Heart left ventricle (tissue), 16 donors: ENCODE data around the gene PIGS. TPM values are rescaled to one million over a fixed set of nuclear protein-coding genes. Genes with fewer than 3 reads are reported as not detected.

Source experiments
- ATAC-seq, 4 donors: fragments of 200-7000 bp; cut with Tn5 transposase; one replicate each; pipeline ENCODE4 v1.9.1; 2020 to 2022; ENCODE audit warnings: moderate library complexity in 4 of 4, mild to moderate bottlenecking in 3 of 4, moderate number of reproducible peaks in 1 of 4
- DNase-seq, 5 donors: peaks; one replicate each; pipeline ENCODE4 v3.0.0-alpha.2; 2020
- H3K27ac ChIP-seq, 12 donors: fragments of 200-600 bp; sonication (generic) in 4 of 12; one replicate each; pipeline versions ENCODE4 v1.5.0 to v1.8.0; 2016 to 2022; ENCODE audit warnings: mild to moderate bottlenecking in 2 of 12
- H3K27me3 ChIP-seq, 9 donors: fragments of 200-600 bp; sonication (generic) in 2 of 9; one replicate each; pipeline versions ENCODE4 v1.5.1 to v1.8.0; 2016 to 2022; ENCODE audit warnings: mild to moderate bottlenecking in 3 of 9
- H3K36me3 ChIP-seq, 9 donors: fragments of 200-600 bp; sonication (generic) in 2 of 9; one replicate each; pipeline versions ENCODE4 v1.5.0 to v1.8.0; 2018 to 2022; ENCODE audit warnings: mild to moderate bottlenecking in 2 of 9
- H3K4me1 ChIP-seq, 12 donors: fragments of 200-600 bp; sonication (generic) in 4 of 12; one replicate each; pipeline versions ENCODE4 v1.5.0 to v1.8.0; 2016 to 2022; ENCODE audit warnings: mild to moderate bottlenecking in 3 of 12
- H3K4me3 ChIP-seq, 12 donors: fragments of 200-600 bp; sonication (generic) in 4 of 12; one replicate each; pipeline versions ENCODE4 v1.5.0 to v1.8.0; 2017 to 2022; ENCODE audit warnings: mild to moderate bottlenecking in 9 of 12, moderate library complexity in 4 of 12
- H3K9me3 ChIP-seq, 12 donors: fragments of 200-600 bp; sonication (generic) in 4 of 12; one replicate each; pipeline versions ENCODE4 v1.5.0 to v1.8.0; 2016 to 2022; ENCODE audit warnings: mild to moderate bottlenecking in 1 of 12
- CTCF ChIP-seq, 12 donors: fragments of 200-600 bp; sonication (generic) in 4 of 12; IDR thresholded peaks; one replicate each; pipeline versions ENCODE4 v1.5.0 to v1.8.0; 2018 to 2022; ENCODE audit warnings: antibody characterized with exemption in 12 of 12, mild to moderate bottlenecking in 5 of 12
- POLR2A ChIP-seq, 2 donors: fragments of 450-650 bp; IDR thresholded peaks; one replicate each; pipeline ENCODE4 v1.6.1; 2017; ENCODE audit warnings: antibody characterized with exemption in 2 of 2, mild to moderate bottlenecking in 2 of 2, moderate library complexity in 2 of 2
- WGBS, 4 donors: extraction: QIAGEN DNeasy Blood & Tissue Kit in 2 of 4; methylation state at CpG; one replicate each; pipeline versions ENCODE4 v1.1.5 to v1.1.7; 2013 to 2018; 5-methylcytosine and 5-hydroxymethylcytosine counted together
- intact Hi-C, 10 donors: fragments of 100-400 bp; cut with DNase I; formaldehyde crosslinking; loops; one replicate each; pipeline versions ENCODE4 v1.11.1 to v1.14.2; 2022
- polyA plus RNA-seq, 2 donors: library from polyadenylated mRNA; stranded (reverse); fragments of 200-250 nt; gene quantifications; one replicate each; pipeline ENCODE4 v1.2.3, GENCODE V29; 2013
- total RNA-seq, 9 donors: library from RNA; depleted of rRNA in 2 of 9; stranded (reverse); fragments of >200 nt in 2 of 9; fragmentation: NEBNext Ultra II Directional in 3 of 9; extraction: Animal tissue kit (Norgen Biotek cat#: 25700) in 3 of 9; gene quantifications; one replicate each; pipeline versions ENCODE4 v1.1.0 to v1.2.4, GENCODE V29; 2016 to 2023
- donor health status: ischemic (EF 13 %, LVEDD 7.1; RV severe dilation, severe dysfunction).
- donor health status: healthy with polysubstance abuse.
- donor health status: DM: no; HTN: yes; CAD: no.
- donor health status: DM: no; HTN: no; CAD: no.
- donor health status: ischemic (EF 25% LVEDD 6.9; RV normal size, moderate dysfunction).
- donor health status: ischemic (EF 25% LVEDD 5.7; RV mildly dilated, moderate dysfunction).
- donor health status: healthy.
- donor health status: DM: yes; HTN: yes; CAD: no.
- donor health status: ischemic (EF 35%, LVEDD 5.7; RV mildly dilated, moderate dysfunction).
- donor health status: nonischemic (EF 11% LVEDD 7.7; RV severe dilation, severe dysfunction).
- donor health status: DM: yes; HTN: yes; CAD: no.
- donor health status: PGD.
- donor health status: ischemic (EF 29% LVEDD 5.4; RV normal size, mild dysfunction).
- donor health status: nonischemic (EF 23%, LVEDD 6.1; RV moderate dilation, normal function).

Gene PIGS
- total and polyA plus RNA-seq, 11 donors, result 10.4 to 88.4 (median 55.1) TPM

- Histone ChIP-seq H3K27me3 (no peaks in the 10 kb centered on the region), H3K4me3 (peak overlapping the region in 10 of 12 donors; percentile 73 to 100 (median 94)), H3K36me3 (peaks cover 0 to 22% (median 3%) of the 10 kb centered on the region in 9 donors), H3K27ac (peak overlapping the region in 11 of 12 donors; percentile 67 to 93 (median 81)), H3K9me3 (no peaks in the 10 kb centered on the region), H3K4me1 (peaks cover 0 to 60% (median 29%) of the 10 kb centered on the region in 12 donors)
- TF ChIP-seq CTCF (IDR thresholded peaks at IDR 0.05) (no peak), POLR2A (IDR thresholded peaks at IDR 0.05) (no peak)
- DNase-seq (peak in 1 of 5 donors; percentile 34), ATAC-seq (no peak)
- 56 to 61% (median 60%) methylated on average over 5 of the region's 5 CpGs for WGBS, 4 donors
- intact Hi-C loops, result loop anchor here in 1 of 10 donors (5.0 kb wide), 1 partner anchor 75 kb away; the partner anchor contains the start of gene BLTP2
Measured at GRCh38 chr17:28572259-28573039, 1.1 kb upstream of the PIGS start.

GRCh38 chr17:28570716-28571360 lies 486 bp downstream of the PIGS start:
- intact Hi-C loops, result loop anchor here in 2 of 10 donors (2.0 to 5.0 kb wide), 2 partner anchors 18 to 76 kb away; partner anchors contain the start of genes BLTP2 (in 1 of the 2) and UNC119 (in 1 of the 2)
- peaks cover 0 to 51% (median 23%) of the 10 kb centered on the region in 12 donors for H3K4me1 ChIP-seq
- peak in 3 of 4 donors; percentile 2 to 17 (median 14) for ATAC-seq
- H3K9me3 ChIP-seq, result no peaks in the 10 kb centered on the region
- no peaks in the 10 kb centered on the region for H3K27me3 ChIP-seq
- peak in 2 of 5 donors; percentile 30 to 60 for DNase-seq
- peak overlapping the region; percentile 73 to 100 (median 92) for H3K4me3 ChIP-seq
- TF ChIP-seq POLR2A (IDR thresholded peaks at IDR 0.05) (no peak), CTCF (IDR thresholded peaks at IDR 0.05) (no peak)
- H3K27ac ChIP-seq, result peak overlapping the region in 11 of 12 donors; percentile 53 to 93 (median 81)
- H3K36me3 ChIP-seq, result peaks cover 0 to 24% (median 10%) of the 10 kb centered on the region in 9 donors
- 1 to 2% (median 1%) methylated on average over 24 to 39 of the region's 39 CpGs for WGBS, 4 donors

GRCh38 chr17:28569446-28569845 lies 1.9 kb downstream of the PIGS start:
- 95 to 100% (median 97%) methylated on average over 1 of the region's 1 CpG for WGBS, 4 donors
- intact Hi-C loops, result no loop called here
- DNase-seq (no peak), ATAC-seq (no peak)
- Histone ChIP-seq H3K9me3 (no peaks in the 10 kb centered on the region), H3K36me3 (peaks cover 0 to 19% (median 10%) of the 10 kb centered on the region in 9 donors), H3K4me3 (peak overlapping the region in 1 of 12 donors; percentile 96), H3K27ac (no peak overlapping the region), H3K4me1 (peaks cover 0 to 49% (median 20%) of the 10 kb centered on the region in 12 donors), H3K27me3 (no peaks in the 10 kb centered on the region)
- TF ChIP-seq POLR2A (IDR thresholded peaks at IDR 0.05), result no peak
- TF ChIP-seq CTCF (IDR thresholded peaks at IDR 0.05), result no peak

GRCh38 chr17:28567604-28568003 lies 3.7 kb downstream of the PIGS start:
- no peak for DNase-seq
- TF ChIP-seq CTCF (IDR thresholded peaks at IDR 0.05), result no peak
- no peak for TF ChIP-seq POLR2A (IDR thresholded peaks at IDR 0.05)
- no peak overlapping the region for H3K27ac ChIP-seq
- peaks cover 0 to 31% (median 19%) of the 10 kb centered on the region in 9 donors for H3K36me3 ChIP-seq
- H3K4me1 ChIP-seq, result peaks cover 0 to 44% (median 22%) of the 10 kb centered on the region in 12 donors
- H3K4me3 ChIP-seq, result no peak overlapping the region
- WGBS, 4 donors, result 83 to 88% (median 88%) methylated on average over 3 of the region's 3 CpGs
- ATAC-seq, result no peak
- no peaks in the 10 kb centered on the region for H3K9me3 ChIP-seq
- no peaks in the 10 kb centered on the region for H3K27me3 ChIP-seq
- intact Hi-C loops, result no loop called here
